ENCODE data around the gene MAGEA11. TPM values are rescaled to one million over a fixed set of nuclear protein-coding genes. Genes with fewer than 3 reads are reported as not detected.
"Not testable (repeated sequence)": the region's sequence is repeated elsewhere in the genome, so short reads cannot be mapped to it uniquely, and the experiment has no call there.

Gene MAGEA11
- not detected in 2 replicates for total RNA-seq

GRCh38 chrX:149711545-149712236 is at the start of gene MAGEA11:
Gene MAGEA11, plus strand, starts transcription at chrX:149712060. Its CDS starts 1,100 bp downstream, at chrX:149713160.
- DNase-seq (ENCODE audit: low read depth, low spot score) = no peak

- DNase-seq (ENCODE audit: low read depth, low spot score) = not testable (repeated sequence)
Measured at GRCh38 chrX:149675088-149675487, 36.8 kb upstream of the MAGEA11 start.

GRCh38 chrX:149675554-149675953 is 36.3 kb upstream of the MAGEA11 start:
- DNase-seq (ENCODE audit: low read depth, low spot score) = not testable (repeated sequence)

GRCh38 chrX:149679164-149679678 is 32.6 kb upstream of the MAGEA11 start:
- not testable (repeated sequence) for DNase-seq (ENCODE audit: low read depth, low spot score)

GRCh38 chrX:149681182-149681581 is 30.7 kb upstream of the MAGEA11 start:
- DNase-seq (ENCODE audit: low read depth, low spot score) = no peak

- DNase-seq (ENCODE audit: low read depth, low spot score) = no peak
Measured at GRCh38 chrX:149682031-149682430, 29.8 kb upstream of the MAGEA11 start.

- no peak for DNase-seq (ENCODE audit: low read depth, low spot score)
Measured at GRCh38 chrX:149682956-149683947, 28.6 kb upstream of the MAGEA11 start.

- no peak for DNase-seq (ENCODE audit: low read depth, low spot score)
Measured at GRCh38 chrX:149683966-149684730, 27.7 kb upstream of the MAGEA11 start.

- DNase-seq (ENCODE audit: low read depth, low spot score) = no peak
Measured at GRCh38 chrX:149687991-149688390, 23.9 kb upstream of the MAGEA11 start.

GRCh38 chrX:149688552-149688951 is 23.3 kb upstream of the MAGEA11 start:
- DNase-seq (ENCODE audit: low read depth, low spot score) = no peak

GRCh38 chrX:149691794-149692193 is 20.1 kb upstream of the MAGEA11 start:
- no peak for DNase-seq (ENCODE audit: low read depth, low spot score)

GRCh38 chrX:149692686-149693272 is 19.1 kb upstream of the MAGEA11 start:
- not testable (repeated sequence) for DNase-seq (ENCODE audit: low read depth, low spot score)

- DNase-seq (ENCODE audit: low read depth, low spot score) = no peak
Measured at GRCh38 chrX:149699761-149700160, 12.1 kb upstream of the MAGEA11 start.

GRCh38 chrX:149704664-149705063 is 7.2 kb upstream of the MAGEA11 start:
- no peak for DNase-seq (ENCODE audit: low read depth, low spot score)

GRCh38 chrX:149707147-149707901 is 4.5 kb upstream of the MAGEA11 start:
- no peak for DNase-seq (ENCODE audit: low read depth, low spot score)

GRCh38 chrX:149712831-149713230 is 971 bp downstream of the MAGEA11 start:
- DNase-seq (ENCODE audit: low read depth, low spot score) = no peak

GRCh38 chrX:149713279-149714050 is 1.6 kb downstream of the MAGEA11 start:
- DNase-seq (ENCODE audit: low read depth, low spot score) = no peak

- no peak for DNase-seq (ENCODE audit: low read depth, low spot score)
Measured at GRCh38 chrX:149715468-149715867, 3.6 kb downstream of the MAGEA11 start.

GRCh38 chrX:149716632-149717031 is 4.8 kb downstream of the MAGEA11 start:
- no peak for DNase-seq (ENCODE audit: low read depth, low spot score)
